ENCODE measurements around the gene SAMSN1. TPM values are rescaled to one million over a fixed set of nuclear protein-coding genes. Genes with fewer than 3 reads are reported as not detected.
"Not testable (repeated sequence)": the region's sequence is repeated elsewhere in the genome, so short reads cannot be mapped to it uniquely, and the experiment has no call there.

Gene SAMSN1
- total RNA-seq, 2 experiments from 2014 or later = 103 to 104 TPM

DNA sequence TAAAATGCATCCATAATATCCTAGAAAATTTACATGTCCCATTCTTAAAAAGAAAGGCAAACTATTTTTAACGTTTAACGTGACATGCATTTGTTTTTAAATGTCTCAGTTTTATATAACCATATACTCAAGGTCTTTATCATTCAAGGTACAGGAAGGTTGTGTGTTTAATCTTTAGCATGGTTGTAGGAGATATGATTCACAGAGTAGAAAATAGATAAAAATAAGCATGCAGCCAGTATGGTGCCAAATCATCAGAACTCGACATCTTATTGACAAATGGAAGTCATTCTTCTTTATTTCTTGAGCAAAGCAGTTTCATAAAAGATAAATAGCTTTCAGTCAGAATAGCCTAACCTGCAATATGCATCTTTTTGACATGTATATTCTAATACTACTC, 51.0 kb downstream of the SAMSN1 start:
- POLR2A ChIA-PET = interaction anchor here (0.6 kb wide), 1 partner anchor 14 kb away, joined by 3 read pairs; no protein-coding TSS in a partner anchor
- Mint-ChIP-seq H3K9me3 (ENCODE audit: insufficient read depth) (peaks cover 9% of the 10 kb centered on the region), H3K27ac (no peak overlapping the region)

DNA sequence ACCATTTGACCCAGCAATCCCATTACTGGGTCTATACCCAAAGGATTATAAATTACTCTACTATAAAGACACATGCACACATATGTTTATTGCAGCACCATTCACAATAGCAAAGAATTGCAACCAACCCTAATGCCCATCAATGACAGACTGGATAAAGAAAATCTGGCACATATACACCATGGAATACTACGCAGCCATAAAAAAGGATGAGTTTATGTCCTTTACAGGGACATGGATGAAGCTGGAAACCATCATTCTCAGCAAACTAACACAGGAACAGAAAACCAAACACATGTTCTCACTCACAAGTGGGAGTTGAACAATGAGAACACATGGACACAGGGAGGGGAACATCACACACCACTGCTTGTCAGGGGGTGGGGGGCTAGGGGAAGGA, 51.9 kb downstream of the SAMSN1 start:
- H3K4me1 Mint-ChIP-seq (ENCODE audit: low read depth) = peaks cover 44% of the 10 kb centered on the region
- DNase-seq; H3K27me3 Mint-ChIP-seq (ENCODE audit: low read depth); H3K9me3 Mint-ChIP-seq (ENCODE audit: insufficient read depth); CTCF ChIA-PET; ATAC-seq; POLR2A ChIA-PET; H3K4me3 Mint-ChIP-seq: not testable (repeated sequence)
- peak overlapping the region; percentile 49 for H3K27ac Mint-ChIP-seq
- peaks cover 82% of the 10 kb centered on the region for H3K36me3 Mint-ChIP-seq (ENCODE audit: low read depth)

More for the DNA sequence above, 51.0 kb downstream of the SAMSN1 start:
- H3K4me3 Mint-ChIP-seq = no peak overlapping the region
- H3K27me3 Mint-ChIP-seq (ENCODE audit: low read depth) = no peaks in the 10 kb centered on the region
- H3K4me1 Mint-ChIP-seq (ENCODE audit: low read depth) = peaks cover 47% of the 10 kb centered on the region
- H3K36me3 Mint-ChIP-seq (ENCODE audit: low read depth) = peaks cover 89% of the 10 kb centered on the region
- CTCF ChIA-PET = interaction anchor here (0.6 kb wide), 1 partner anchor 1055 kb away, joined by 3 read pairs; no protein-coding TSS in a partner anchor
- DNase-seq = no peak
- no peak for ATAC-seq

DNA sequence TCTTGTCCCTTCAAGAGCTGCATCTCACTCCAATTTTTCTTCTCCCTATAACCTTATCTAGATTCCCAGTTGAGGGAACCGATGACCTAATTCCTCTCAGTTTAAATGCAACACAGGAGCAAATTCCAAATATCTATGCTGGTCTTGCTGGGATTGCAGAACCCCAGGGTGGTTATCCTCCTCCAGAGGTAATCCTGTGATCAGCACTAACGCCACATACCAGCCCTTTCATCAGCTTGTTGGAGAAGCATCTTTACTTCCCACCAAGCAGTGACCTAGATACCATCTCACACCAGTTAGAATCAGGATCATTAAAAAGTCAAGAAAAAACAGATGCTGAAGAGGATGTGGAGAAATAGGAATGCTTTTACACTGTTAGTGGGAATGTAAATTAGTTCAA, 52.4 kb downstream of the SAMSN1 start:
- CTCF ChIA-PET = interaction anchor here (1.2 kb wide), 1 partner anchor 41 kb away, joined by 5 read pairs; no protein-coding TSS in a partner anchor
- Mint-ChIP-seq H3K36me3 (ENCODE audit: low read depth) (peaks cover 82% of the 10 kb centered on the region), H3K4me1 (ENCODE audit: low read depth) (peaks cover 45% of the 10 kb centered on the region), H3K27me3 (ENCODE audit: low read depth) (no peaks in the 10 kb centered on the region), H3K9me3 (ENCODE audit: insufficient read depth) (peaks cover 9% of the 10 kb centered on the region), H3K27ac (peak overlapping the region; percentile 49), H3K4me3 (no peak overlapping the region)
- DNase-seq (no peak), ATAC-seq (no peak)
- POLR2A ChIA-PET = no interaction called here

GRCh38 chr21:14492931-14493330, 53.2 kb downstream of the SAMSN1 start:
- Mint-ChIP-seq H3K36me3 (ENCODE audit: low read depth) (peaks cover 81% of the 10 kb centered on the region), H3K4me3 (no peak overlapping the region), H3K27ac (no peak overlapping the region), H3K9me3 (ENCODE audit: insufficient read depth) (peaks cover 9% of the 10 kb centered on the region), H3K4me1 (ENCODE audit: low read depth) (peaks cover 49% of the 10 kb centered on the region), H3K27me3 (ENCODE audit: low read depth) (no peaks in the 10 kb centered on the region)
- no peak for ATAC-seq
- ChIA-PET CTCF (interaction anchor here (1.2 kb wide), 1 partner anchor 40 kb away, joined by 5 read pairs; no protein-coding TSS in a partner anchor), POLR2A (no interaction called here)
- DNase-seq = no peak

DNA sequence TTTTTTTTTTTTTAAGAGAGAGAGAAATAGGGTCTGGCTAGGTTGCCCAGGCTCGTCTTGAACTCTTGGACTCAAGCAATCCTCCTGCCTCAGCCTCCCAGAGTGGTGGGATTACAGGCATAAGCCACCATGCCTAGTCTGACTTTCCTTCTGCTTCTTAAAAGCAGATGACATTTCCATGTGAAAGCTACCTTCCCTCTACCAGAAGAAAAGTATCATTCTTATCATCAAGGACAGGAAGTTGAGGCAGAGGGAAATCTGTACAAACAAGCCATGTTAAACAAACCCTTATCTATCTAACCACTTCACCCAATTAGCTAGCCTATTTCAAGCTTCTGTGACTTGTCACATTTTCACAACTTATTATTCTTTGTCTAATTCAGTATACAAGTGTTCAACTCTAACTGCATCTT, 54.8 kb downstream of the SAMSN1 start:
- Mint-ChIP-seq H3K4me3 (no peak overlapping the region), H3K27ac (peak overlapping the region; percentile 55), H3K4me1 (ENCODE audit: low read depth) (peaks cover 58% of the 10 kb centered on the region), H3K36me3 (ENCODE audit: low read depth) (peaks cover 81% of the 10 kb centered on the region), H3K9me3 (ENCODE audit: insufficient read depth) (peaks cover 9% of the 10 kb centered on the region), H3K27me3 (ENCODE audit: low read depth) (no peaks in the 10 kb centered on the region)
- ATAC-seq = no peak
- ChIA-PET POLR2A (interaction anchor here (1.5 kb wide), 1 partner anchor 10 kb away, joined by 3 read pairs; no protein-coding TSS in a partner anchor), CTCF (interaction anchor here (0.8 to 0.9 kb wide), 2 partner anchors 9 to 247 kb away, joined by 3 read pairs; no protein-coding TSS in a partner anchor)
- DNase-seq = no peak

GRCh38 chr21:14488672-14489204, 57.4 kb downstream of the SAMSN1 start:
- ChIA-PET CTCF (interaction anchor here (1.2 kb wide), 1 partner anchor 18 kb away, joined by 3 read pairs; no protein-coding TSS in a partner anchor), POLR2A (no interaction called here)
- H3K27me3 Mint-ChIP-seq (ENCODE audit: low read depth) = no peaks in the 10 kb centered on the region
- peaks cover 81% of the 10 kb centered on the region for H3K36me3 Mint-ChIP-seq (ENCODE audit: low read depth)
- H3K4me1 Mint-ChIP-seq (ENCODE audit: low read depth) = peaks cover 73% of the 10 kb centered on the region
- ATAC-seq (no peak), DNase-seq (no peak)
- no peak overlapping the region for H3K4me3 Mint-ChIP-seq
- H3K27ac Mint-ChIP-seq = no peak overlapping the region
- H3K9me3 Mint-ChIP-seq (ENCODE audit: insufficient read depth) = no peaks in the 10 kb centered on the region

DNA sequence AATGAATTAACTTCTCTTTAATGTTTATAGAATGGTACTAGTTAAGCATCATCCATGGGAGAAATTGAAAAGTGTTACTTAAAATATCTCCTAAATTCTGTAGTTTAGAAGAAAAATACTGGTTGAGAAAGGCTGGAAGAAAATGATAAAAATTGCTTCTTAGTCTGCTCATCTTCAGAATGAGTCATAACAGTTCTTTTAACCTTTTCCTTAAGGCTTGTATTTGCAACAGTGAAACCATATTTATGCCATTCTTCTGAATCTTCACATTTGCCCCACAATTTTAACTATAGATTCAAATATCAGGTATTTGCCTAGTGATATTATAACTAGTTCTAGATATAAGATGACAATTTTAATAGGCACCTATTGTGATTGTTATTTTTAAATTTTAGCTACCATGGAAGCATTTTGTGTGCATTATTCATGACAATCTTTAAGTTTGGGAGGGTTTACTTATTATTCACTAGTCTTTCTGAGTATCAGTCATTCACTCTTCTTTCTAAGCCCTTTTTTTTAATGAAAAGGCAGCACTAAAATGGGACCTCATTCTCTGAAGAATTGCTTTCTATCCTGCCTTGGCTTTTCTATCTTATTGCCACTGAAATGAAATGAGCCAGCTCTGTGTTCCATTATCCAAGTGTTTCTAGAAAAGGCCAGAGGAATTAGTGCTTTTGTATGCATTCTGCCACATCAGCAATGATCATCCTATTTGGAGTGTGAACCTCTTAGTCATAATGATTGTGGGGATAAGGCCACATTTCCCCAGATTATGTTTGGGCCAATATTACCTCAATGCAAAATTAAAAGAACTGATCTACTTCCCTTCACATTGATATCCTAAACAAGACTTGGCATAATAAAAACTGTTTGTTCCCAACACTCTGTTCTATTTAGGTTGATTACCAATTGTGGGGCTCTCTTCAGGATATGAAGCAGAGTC, 58.4 kb downstream of the SAMSN1 start:
- DNase-seq (no peak), ATAC-seq (no peak)
- Mint-ChIP-seq H3K9me3 (ENCODE audit: insufficient read depth) (peaks cover 9% of the 10 kb centered on the region), H3K36me3 (ENCODE audit: low read depth) (peaks cover 82% of the 10 kb centered on the region), H3K4me3 (no peak overlapping the region), H3K27ac (peak overlapping the region; percentile 47), H3K4me1 (ENCODE audit: low read depth) (peaks cover 75% of the 10 kb centered on the region), H3K27me3 (ENCODE audit: low read depth) (no peaks in the 10 kb centered on the region)
- ChIA-PET POLR2A (interaction anchor here (1.0 kb wide), 1 partner anchor 275 kb away, joined by 4 read pairs; no protein-coding TSS in a partner anchor), CTCF (interaction anchor here (0.7 kb wide), 1 partner anchor 250 kb away, joined by 3 read pairs; no protein-coding TSS in a partner anchor)

GRCh38 chr21:14486869-14487268, 59.2 kb downstream of the SAMSN1 start:
- ChIA-PET CTCF (no interaction called here), POLR2A (interaction anchor here (1.0 kb wide), 1 partner anchor 276 kb away, joined by 4 read pairs; no protein-coding TSS in a partner anchor)
- DNase-seq = no peak
- Mint-ChIP-seq H3K4me3 (no peak overlapping the region), H3K9me3 (ENCODE audit: insufficient read depth) (peaks cover 10% of the 10 kb centered on the region), H3K27ac (no peak overlapping the region), H3K4me1 (ENCODE audit: low read depth) (peaks cover 78% of the 10 kb centered on the region), H3K36me3 (ENCODE audit: low read depth) (peaks cover 77% of the 10 kb centered on the region), H3K27me3 (ENCODE audit: low read depth) (no peaks in the 10 kb centered on the region)
- ATAC-seq = no peak

GRCh38 chr21:14484188-14485009, 61.7 kb downstream of the SAMSN1 start:
- ATAC-seq (no peak), DNase-seq (no peak)
- peaks cover 72% of the 10 kb centered on the region for H3K36me3 Mint-ChIP-seq (ENCODE audit: low read depth)
- peak overlapping the region; percentile 41 for H3K27ac Mint-ChIP-seq
- CTCF ChIA-PET = interaction anchor here (2.5 kb wide), 1 partner anchor 31 kb away, joined by 6 read pairs; no protein-coding TSS in a partner anchor
- no peaks in the 10 kb centered on the region for H3K27me3 Mint-ChIP-seq (ENCODE audit: low read depth)
- H3K4me1 Mint-ChIP-seq (ENCODE audit: low read depth) = peaks cover 79% of the 10 kb centered on the region
- peaks cover 10% of the 10 kb centered on the region for H3K9me3 Mint-ChIP-seq (ENCODE audit: insufficient read depth)
- H3K4me3 Mint-ChIP-seq = no peak overlapping the region
- POLR2A ChIA-PET = no interaction called here

GRCh38 chr21:14483296-14483695, 62.8 kb downstream of the SAMSN1 start:
- ATAC-seq (no peak), DNase-seq (no peak)
- H3K4me1 Mint-ChIP-seq (ENCODE audit: low read depth) = peaks cover 80% of the 10 kb centered on the region
- peak overlapping the region; percentile 92 for H3K27ac Mint-ChIP-seq
- peaks cover 74% of the 10 kb centered on the region for H3K36me3 Mint-ChIP-seq (ENCODE audit: low read depth)
- H3K9me3 Mint-ChIP-seq (ENCODE audit: insufficient read depth) = peaks cover 14% of the 10 kb centered on the region
- ChIA-PET POLR2A (interaction anchor here (0.9 to 3.7 kb wide), 3 partner anchors 30 to 254 kb away, joined by 3 to 20 read pairs (median 6); no protein-coding TSS in a partner anchor), CTCF (interaction anchor here (1.1 to 2.5 kb wide), 4 partner anchors 8 to 253 kb away, joined by 3 to 6 read pairs (median 4); no protein-coding TSS in a partner anchor)
- no peak overlapping the region for H3K4me3 Mint-ChIP-seq
- no peaks in the 10 kb centered on the region for H3K27me3 Mint-ChIP-seq (ENCODE audit: low read depth)

DNA sequence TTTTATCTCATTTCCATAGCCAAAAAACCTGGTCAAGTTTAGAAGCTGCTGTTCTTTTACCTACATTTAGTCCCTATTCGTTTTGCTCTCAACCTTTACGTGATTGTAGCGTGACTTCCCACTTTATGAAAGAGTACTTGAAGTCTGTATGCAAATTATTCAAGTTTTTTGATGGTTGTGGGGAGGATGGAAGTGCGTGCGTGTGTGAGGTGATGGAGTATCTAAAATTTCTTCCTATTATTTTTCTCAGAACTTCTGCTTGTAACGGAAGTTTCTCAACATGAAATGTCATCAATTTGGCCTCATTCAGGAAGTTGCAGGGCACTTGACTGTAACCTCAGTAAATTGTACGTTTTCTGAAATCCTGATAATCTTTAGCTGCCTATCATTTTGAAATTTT, 64.0 kb downstream of the SAMSN1 start:
- Mint-ChIP-seq H3K4me1 (ENCODE audit: low read depth) (peaks cover 74% of the 10 kb centered on the region), H3K27me3 (ENCODE audit: low read depth) (no peaks in the 10 kb centered on the region), H3K36me3 (ENCODE audit: low read depth) (peaks cover 65% of the 10 kb centered on the region), H3K4me3 (peak overlapping the region; percentile 53), H3K27ac (peak overlapping the region; percentile 92), H3K9me3 (ENCODE audit: insufficient read depth) (peaks cover 14% of the 10 kb centered on the region)
- POLR2A ChIA-PET = interaction anchor here (0.6 to 3.7 kb wide), 8 partner anchors 9 to 255 kb away, joined by 3 to 20 read pairs (median 3); no protein-coding TSS in a partner anchor
- CTCF ChIA-PET = interaction anchor here (0.6 to 2.5 kb wide), 7 partner anchors 9 to 382 kb away, joined by 3 to 6 read pairs (median 3); no protein-coding TSS in a partner anchor
- peak; percentile 88 for ATAC-seq
- DNase-seq = peak; percentile 67

All from activated CD8-positive, alpha-beta T cell treated with anti-CD3 and anti-CD28 coated beads, Interleukin-2, amount 10 ng/mL, durations not matched to agents 7 days and 5 days (primary cell).